Osteoblast (primary cell): ENCODE data around the gene ITGB4. TPM values are rescaled to one million over a fixed set of nuclear protein-coding genes. Genes with fewer than 3 reads are reported as not detected.
A peak's percentile ranks its signal among the peaks of the same experiment; 100 is the strongest.

Source experiments
- DNase-seq: peaks from one replicate; pipeline ENCODE4 v3.0.0; 2011; ENCODE audit warnings: low spot score, mixed read lengths; ENCODE audit not compliant: insufficient read length; ENCODE audit errors: missing footprints
- H2AFZ ChIP-seq: 2 replicates; pipeline ENCODE4 v1.6.0; 2011; ENCODE audit warnings: mild to moderate bottlenecking, low read length
- H3K27ac ChIP-seq: 2 replicates; pipeline ENCODE4 v1.5.1; 2011; ENCODE audit warnings: mild to moderate bottlenecking, low read depth, low read length, moderate library complexity
- H3K27me3 ChIP-seq: 2 replicates; pipeline ENCODE4 v1.6.0; 2012; ENCODE audit warnings: mild to moderate bottlenecking, control low read depth, inconsistent platforms, low read length, moderate library complexity; ENCODE audit not compliant: insufficient read depth
- H3K36me3 ChIP-seq: 2 replicates; pipeline ENCODE4 v1.5.1; 2011; ENCODE audit warnings: mild to moderate bottlenecking, low read length, control low read depth, moderate library complexity; ENCODE audit not compliant: insufficient read depth
- H3K4me1 ChIP-seq: 2 replicates; pipeline ENCODE4 v1.5.1; 2011; ENCODE audit warnings: mild to moderate bottlenecking, low read length, control low read depth, moderate library complexity; ENCODE audit not compliant: insufficient read depth
- H3K4me2 ChIP-seq: 2 replicates; pipeline ENCODE4 v1.6.0; 2011; ENCODE audit warnings: mild to moderate bottlenecking, low read length; ENCODE audit not compliant: insufficient read depth
- H3K4me3 ChIP-seq: fragments of 200-600 bp; sonication (generic); 3 replicates; pipeline ENCODE4 v1.5.1; 2012; ENCODE audit warnings: mild to moderate bottlenecking, low read length, inconsistent platforms; ENCODE audit not compliant: insufficient read depth
- H3K79me2 ChIP-seq: 2 replicates; pipeline ENCODE4 v1.6.0; 2012; ENCODE audit warnings: mild to moderate bottlenecking, low read length, control low read depth, inconsistent platforms; ENCODE audit not compliant: insufficient read depth
- H3K9me3 ChIP-seq: 2 replicates; pipeline ENCODE4 v1.5.1; 2011; ENCODE audit warnings: low read depth, low read length, control low read depth
- H4K20me1 ChIP-seq: 2 replicates; pipeline ENCODE4 v1.6.0; 2012; ENCODE audit warnings: mild to moderate bottlenecking, low read length, control low read depth; ENCODE audit not compliant: insufficient read depth
- total RNA-seq: library from RNA; depleted of rRNA; stranded (reverse); fragments of >200 nt; gene quantifications from 2 replicates; pipeline ENCODE4 v1.2.3, GENCODE V29; 2012
- TF ChIP-seq, protein P1 (sequence below): IDR thresholded peaks from 2 replicates; pipeline ENCODE4 v1.5.1; 2011; ENCODE audit warnings: mild to moderate bottlenecking, low read depth, low read length, moderate library complexity; ENCODE audit errors: extremely low read depth

Gene ITGB4
- total RNA-seq, 1 donor: 0.36 TPM

DNA sequence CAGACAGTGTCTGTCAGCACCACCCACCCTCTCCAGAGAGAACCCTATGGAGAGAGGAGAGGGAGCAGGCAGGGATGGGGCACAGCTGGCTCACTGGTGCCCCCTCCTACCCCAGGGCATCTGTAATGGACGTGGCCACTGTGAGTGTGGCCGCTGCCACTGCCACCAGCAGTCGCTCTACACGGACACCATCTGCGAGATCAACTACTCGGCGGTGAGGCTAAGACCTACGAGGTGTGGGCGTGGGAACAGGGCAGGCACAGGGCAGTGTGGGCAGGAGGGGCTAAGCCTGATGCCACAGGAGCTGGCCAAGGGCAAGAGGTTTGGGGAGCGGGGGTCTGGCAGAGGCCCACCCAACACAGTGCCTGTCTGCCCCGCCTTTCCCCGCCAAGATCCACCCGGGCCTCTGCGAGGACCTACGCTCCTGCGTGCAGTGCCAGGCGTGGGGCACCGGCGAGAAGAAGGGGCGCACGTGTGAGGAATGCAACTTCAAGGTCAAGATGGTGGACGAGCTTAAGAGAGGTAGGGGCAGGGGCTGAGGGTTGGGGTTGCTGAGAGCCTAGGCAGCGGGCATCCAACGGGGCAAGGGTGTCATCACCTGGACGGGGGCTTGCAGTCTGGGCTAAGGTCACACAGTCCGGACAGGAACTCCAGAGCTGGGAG is 15.0 kb downstream of the ITGB4 start:
- Histone ChIP-seq H3K27ac (no peak overlapping the region), H3K27me3 (no peaks in the 10 kb centered on the region), H3K4me2 (no peak overlapping the region), H3K36me3 (no peaks in the 10 kb centered on the region), H3K79me2 (no peaks in the 10 kb centered on the region), H3K9me3 (no peaks in the 10 kb centered on the region), H3K4me1 (peaks cover 9% of the 10 kb centered on the region), H4K20me1 (no peaks in the 10 kb centered on the region), H3K4me3 (no peak overlapping the region), H2AFZ (no peak overlapping the region)
- DNase-seq: no peak
- TF ChIP-seq, protein P1, sequence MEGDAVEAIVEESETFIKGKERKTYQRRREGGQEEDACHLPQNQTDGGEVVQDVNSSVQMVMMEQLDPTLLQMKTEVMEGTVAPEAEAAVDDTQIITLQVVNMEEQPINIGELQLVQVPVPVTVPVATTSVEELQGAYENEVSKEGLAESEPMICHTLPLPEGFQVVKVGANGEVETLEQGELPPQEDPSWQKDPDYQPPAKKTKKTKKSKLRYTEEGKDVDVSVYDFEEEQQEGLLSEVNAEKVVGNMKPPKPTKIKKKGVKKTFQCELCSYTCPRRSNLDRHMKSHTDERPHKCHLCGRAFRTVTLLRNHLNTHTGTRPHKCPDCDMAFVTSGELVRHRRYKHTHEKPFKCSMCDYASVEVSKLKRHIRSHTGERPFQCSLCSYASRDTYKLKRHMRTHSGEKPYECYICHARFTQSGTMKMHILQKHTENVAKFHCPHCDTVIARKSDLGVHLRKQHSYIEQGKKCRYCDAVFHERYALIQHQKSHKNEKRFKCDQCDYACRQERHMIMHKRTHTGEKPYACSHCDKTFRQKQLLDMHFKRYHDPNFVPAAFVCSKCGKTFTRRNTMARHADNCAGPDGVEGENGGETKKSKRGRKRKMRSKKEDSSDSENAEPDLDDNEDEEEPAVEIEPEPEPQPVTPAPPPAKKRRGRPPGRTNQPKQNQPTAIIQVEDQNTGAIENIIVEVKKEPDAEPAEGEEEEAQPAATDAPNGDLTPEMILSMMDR: no peak

DNA sequence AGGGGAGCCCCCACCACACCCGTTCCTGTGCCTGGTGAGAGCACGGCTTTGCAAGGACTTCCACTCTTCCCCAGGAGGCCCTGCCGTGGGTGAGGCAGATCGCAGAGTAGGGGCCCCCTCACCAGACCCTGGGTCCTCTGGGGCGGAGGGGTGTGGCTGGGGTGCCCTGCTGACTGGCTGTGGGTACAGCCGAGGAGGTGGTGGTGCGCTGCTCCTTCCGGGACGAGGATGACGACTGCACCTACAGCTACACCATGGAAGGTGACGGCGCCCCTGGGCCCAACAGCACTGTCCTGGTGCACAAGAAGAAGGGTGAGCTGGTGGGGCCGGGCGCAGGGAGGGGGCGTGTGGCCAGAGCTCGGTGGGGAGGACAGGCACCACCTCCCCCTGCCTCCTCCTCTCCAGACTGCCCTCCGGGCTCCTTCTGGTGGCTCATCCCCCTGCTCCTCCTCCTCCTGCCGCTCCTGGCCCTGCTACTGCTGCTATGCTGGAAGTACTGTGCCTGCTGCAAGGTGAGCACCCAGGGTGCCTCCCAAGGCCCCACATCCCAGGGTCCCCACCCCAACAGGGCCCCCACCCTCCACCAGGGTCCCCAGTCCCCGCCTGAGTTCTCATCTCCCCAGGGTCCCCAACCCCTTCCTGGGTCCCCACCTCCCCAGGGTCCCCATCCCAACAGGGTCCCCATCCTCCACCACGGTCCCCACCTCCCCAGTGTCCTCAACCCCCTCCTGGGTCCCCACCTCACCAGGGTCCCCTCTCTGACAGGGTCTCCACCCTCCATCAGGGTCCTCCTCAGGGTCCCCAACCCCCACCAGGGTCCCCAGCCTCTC is 16.1 kb downstream of the ITGB4 start:
- H3K9me3 ChIP-seq: no peaks in the 10 kb centered on the region
- no peaks in the 10 kb centered on the region for H3K79me2 ChIP-seq
- peak; percentile 67 for DNase-seq
- TF ChIP-seq, protein P1: no peak
- H3K4me3 ChIP-seq: no peak overlapping the region
- no peaks in the 10 kb centered on the region for H4K20me1 ChIP-seq
- peaks cover 9% of the 10 kb centered on the region for H3K4me1 ChIP-seq
- no peaks in the 10 kb centered on the region for H3K36me3 ChIP-seq
- H3K4me2 ChIP-seq: no peak overlapping the region
- no peak overlapping the region for H3K27ac ChIP-seq
- no peak overlapping the region for H2AFZ ChIP-seq
- H3K27me3 ChIP-seq: no peaks in the 10 kb centered on the region

GRCh38 chr17:75738218-75738802 is 17.1 kb downstream of the ITGB4 start:
- no peak overlapping the region for H2AFZ ChIP-seq
- DNase-seq: peak; percentile 94
- TF ChIP-seq, protein P1: no peak

DNA sequence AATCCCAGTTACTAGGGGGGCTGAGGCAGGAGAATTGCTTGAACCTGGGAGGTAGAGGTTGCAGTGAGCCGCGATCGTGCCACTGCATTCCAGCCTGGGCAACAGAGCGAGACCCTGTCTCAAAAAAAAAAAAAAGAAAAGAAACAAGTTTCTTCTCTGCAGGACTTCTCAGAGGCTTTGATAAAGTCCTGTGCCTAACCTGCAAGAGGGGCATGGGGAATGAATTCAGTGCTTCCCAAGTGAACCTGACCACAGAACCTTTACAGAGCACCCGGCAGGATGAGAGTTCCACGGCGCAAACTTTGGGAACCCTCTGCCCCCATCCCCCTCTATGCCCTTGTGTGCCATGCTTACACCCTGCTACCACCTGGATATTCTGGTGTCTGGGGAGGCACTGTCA is 17.9 kb downstream of the ITGB4 start:
- Histone ChIP-seq H3K79me2 (no peaks in the 10 kb centered on the region), H3K4me2 (no peak overlapping the region), H3K4me3 (no peak overlapping the region), H3K9me3 (no peaks in the 10 kb centered on the region), H2AFZ (no peak overlapping the region), H3K4me1 (peaks cover 9% of the 10 kb centered on the region), H3K27me3 (no peaks in the 10 kb centered on the region), H3K27ac (no peak overlapping the region), H3K36me3 (no peaks in the 10 kb centered on the region), H4K20me1 (no peaks in the 10 kb centered on the region)
- TF ChIP-seq, protein P1: no peak
- DNase-seq: no peak

More at GRCh38 chr17:75738218-75738802, 17.1 kb downstream of the ITGB4 start:
- Histone ChIP-seq H3K4me2 (no peak overlapping the region), H3K4me3 (no peak overlapping the region), H3K4me1 (peaks cover 9% of the 10 kb centered on the region), H3K27me3 (no peaks in the 10 kb centered on the region), H3K36me3 (no peaks in the 10 kb centered on the region), H3K9me3 (no peaks in the 10 kb centered on the region), H4K20me1 (no peaks in the 10 kb centered on the region), H3K79me2 (no peaks in the 10 kb centered on the region), H3K27ac (no peak overlapping the region)
